GM10847 (cell line): ENCODE data around the gene TSNAXIP1.

Source experiments
- POLR2A ChIP-seq: IDR thresholded peaks from 2 replicates; pipeline ENCODE4 v1.6.1; 2011; ENCODE audit not compliant: insufficient read length; ENCODE audit errors: extremely low read depth

TSNAXIP1 gene

DNA sequence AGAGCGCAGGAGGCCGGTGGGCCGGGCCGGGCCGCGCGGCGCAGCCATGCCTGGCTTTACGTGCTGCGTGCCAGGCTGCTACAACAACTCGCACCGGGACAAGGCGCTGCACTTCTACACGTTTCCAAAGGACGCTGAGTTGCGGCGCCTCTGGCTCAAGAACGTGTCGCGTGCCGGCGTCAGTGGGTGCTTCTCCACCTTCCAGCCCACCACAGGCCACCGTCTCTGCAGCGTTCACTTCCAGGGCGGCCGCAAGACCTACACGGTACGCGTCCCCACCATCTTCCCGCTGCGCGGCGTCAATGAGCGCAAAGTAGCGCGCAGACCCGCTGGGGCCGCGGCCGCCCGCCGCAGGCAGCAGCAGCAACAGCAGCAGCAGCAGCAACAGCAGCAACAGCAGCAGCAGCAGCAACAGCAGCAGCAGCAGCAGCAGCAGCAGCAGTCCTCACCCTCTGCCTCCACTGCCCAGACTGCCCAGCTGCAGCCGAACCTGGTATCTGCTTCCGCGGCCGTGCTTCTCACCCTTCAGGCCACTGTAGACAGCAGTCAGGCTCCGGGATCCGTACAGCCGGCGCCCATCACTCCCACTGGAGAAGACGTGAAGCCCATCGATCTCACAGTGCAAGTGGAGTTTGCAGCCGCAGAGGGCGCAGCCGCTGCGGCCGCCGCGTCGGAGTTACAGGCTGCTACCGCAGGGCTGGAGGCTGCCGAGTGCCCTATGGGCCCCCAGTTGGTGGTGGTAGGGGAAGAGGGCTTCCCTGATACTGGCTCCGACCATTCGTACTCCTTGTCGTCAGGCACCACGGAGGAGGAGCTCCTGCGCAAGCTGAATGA is 36.0 kb downstream of the TSNAXIP1 start:
- no peak for TF ChIP-seq POLR2A

DNA sequence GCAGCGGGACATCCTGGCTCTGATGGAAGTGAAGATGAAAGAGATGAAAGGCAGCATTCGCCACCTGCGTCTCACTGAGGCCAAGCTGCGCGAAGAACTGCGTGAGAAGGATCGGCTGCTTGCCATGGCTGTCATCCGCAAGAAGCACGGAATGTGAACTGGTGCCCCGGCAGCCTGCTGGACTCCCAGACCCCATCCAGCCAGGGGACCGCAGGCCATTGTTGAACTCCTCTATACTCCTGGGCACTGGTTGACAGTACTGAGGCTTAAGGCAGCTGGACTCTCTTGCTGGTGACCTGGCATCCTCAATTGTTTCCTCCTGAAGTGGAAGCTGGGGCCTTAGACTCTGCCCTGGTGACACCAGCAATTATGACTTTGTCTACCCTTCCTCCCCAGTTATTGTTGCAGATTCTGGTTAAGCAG is 36.7 kb downstream of the TSNAXIP1 start:
- TF ChIP-seq POLR2A: no peak

DNA sequence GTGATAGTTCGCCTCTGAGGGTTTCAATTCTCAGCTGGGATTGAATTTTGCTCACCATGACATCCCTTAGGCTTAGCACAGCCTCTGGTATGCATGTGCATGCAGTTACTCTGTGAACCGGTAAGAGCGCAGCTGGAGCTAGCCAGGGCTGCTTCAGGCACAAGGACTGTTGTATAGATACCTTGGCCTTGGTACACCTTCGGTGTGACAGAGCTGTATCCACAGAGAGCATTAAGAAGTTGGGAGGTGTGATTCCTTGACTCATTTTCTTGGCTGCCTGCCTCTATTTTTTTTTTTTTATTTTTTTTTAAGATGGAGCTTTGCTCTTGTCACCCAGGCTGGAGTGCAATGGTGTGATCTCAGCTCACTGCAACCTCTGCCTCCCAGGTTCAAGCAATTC is 37.8 kb downstream of the TSNAXIP1 start:
- no peak for TF ChIP-seq POLR2A

DNA sequence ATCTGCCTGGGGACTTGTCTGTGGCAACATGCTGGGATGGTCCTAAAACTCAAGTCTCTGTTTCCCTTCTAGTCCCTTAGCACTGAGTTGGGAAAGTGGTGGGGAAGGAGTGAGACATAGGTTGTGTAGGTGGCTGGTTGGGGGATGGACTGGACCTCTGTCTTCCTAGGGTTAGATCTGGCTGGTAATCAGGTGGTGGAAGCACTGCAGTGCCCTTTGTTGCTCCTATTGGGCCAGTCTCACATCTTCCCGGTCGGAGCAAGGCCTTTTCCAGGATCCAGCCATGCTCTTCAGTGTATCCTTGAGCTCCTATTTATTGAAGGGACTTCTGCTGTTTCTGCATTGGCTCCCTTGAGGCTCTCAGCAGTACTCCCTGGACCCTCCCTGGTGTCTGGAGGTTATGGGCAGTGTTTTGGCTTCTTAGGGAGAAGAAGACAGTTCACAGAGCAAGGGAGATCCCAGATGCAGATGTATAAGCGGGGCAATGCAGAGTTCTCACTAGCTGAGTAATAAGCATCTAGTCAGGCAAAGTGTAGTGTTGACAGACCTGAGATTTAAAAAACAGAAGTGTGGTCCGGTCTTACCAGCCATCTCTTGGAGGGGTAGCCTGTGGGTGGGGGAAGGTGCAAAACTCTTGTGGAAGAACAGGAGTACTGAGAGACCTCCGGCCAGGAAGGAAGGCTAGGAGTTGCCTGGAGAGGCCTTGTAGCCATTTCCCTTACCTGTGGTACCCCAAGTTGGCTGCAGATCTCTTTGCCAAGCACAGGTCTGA is 38.8 kb downstream of the TSNAXIP1 start:
- TF ChIP-seq POLR2A: no peak

DNA sequence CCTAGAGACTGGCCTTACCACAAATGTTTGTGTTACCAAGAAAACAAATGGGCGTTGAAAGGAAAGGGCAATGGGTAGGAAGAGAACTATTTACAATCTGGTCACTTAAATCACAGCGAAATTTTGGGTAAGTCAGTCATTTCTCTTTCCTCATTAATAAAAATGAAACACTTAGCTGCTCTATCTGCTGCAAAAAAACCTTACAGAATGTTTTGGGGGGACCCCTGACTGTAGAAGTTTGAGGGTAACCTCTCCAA is 39.3 kb downstream of the TSNAXIP1 start:
- no peak for TF ChIP-seq POLR2A

DNA sequence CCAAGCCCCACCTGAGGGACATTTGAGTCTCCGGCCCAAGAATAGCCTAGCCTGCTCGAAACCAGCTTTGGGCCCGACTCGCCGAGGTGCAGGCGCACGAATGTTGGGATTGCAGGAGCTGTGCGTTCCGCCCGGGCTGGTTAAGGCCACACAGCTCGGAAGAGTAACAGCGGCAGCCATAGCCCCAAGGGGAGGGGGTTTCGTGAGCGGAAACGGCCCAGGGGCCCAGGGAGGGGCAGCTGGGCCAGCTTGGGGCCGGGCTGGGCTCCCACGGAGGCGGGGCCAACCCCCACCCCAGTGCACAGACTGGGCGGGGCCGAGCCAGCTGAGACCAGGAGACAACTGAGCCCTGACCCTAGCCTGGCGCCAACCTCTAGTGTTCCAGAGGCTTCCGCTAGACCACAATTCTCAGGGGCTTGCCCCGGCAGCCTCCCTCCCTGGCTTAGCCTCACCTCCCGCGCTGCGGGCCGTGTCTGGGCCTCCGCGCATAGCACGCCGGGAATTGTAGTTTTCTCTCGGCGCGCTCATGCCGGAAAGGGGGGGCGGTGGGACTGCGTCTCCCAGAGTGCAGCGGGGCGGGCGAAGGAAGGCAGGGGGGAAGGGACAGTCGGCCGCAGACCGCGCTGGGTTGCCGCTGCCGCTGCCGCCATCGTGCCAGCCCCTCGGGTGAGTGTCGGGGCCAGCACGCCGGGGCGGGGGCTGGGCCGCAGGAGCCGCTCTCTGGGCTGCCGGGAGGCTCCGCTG is 39.8 kb downstream of the TSNAXIP1 start, which contains the start of gene NUTF2:
Gene NUTF2 (plus strand): TSS at position 614 of the 744 bp plus-strand sequence. CDS start 18,198 bp downstream, outside the sequence.
- TF ChIP-seq POLR2A: peak; percentile 64

DNA sequence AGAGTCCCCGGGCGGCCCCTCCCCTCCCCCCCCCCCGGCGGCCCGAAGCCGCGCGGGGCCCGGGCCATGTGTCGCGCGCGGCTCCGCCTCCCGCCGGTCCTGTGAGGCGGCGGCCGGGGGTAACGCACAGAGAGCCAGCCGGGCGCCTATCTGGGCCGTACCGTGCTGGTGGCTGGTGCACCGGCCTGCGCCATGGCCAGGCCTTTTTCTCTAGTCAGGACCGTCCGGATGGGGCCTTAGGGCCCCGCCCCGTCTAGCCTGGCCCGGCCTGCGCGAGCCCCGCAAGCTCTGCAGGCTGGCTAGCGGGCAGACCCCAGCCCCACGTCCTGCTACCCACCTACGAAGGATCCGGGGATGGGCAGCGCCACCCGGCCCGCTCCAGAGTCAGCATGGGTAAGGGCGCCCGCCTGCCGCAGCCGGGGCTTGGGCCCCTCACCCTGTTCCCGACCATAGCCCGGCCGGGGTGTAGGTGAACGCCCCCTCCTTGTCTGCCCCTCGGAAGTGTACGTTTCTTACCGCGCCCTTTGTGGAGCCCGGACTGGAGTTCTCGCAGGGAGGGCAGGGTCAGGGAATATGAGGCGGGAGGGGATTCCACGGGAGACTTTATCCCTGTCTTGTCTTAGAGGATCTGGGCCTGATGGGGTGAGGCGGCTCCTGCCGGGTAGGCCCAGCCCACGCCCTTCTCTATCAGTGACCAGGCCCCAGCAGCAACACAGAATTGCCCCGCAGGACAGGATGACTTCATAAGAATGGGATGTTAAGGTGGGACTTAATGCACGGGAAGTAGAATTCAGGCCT is 40.6 kb downstream of the TSNAXIP1 start, which contains the start of gene CENPT:
Gene CENPT (minus strand): TSS at position 630 of the 798 bp plus-strand sequence. CDS start 13,834 bp downstream, outside the sequence.
- TF ChIP-seq POLR2A: no peak

DNA sequence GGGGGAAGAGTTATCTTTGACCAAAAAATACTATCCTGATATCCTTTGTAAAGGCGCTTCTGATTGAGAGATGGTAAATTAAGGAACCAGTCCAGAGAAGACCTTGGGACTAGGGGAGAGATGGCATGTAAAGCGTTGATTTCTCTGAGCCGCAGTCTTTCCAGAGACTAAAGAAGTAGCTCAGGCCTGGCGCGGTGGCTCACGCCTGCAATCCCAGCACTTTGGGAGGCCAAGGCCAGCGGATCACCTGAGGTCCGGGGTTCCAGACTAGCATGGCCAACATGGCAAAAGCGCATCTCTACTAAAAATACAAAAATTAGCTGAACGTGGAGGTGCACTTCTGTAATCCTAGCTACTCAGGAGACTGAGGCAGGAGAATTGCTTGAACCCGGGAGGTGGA is 41.4 kb downstream of the TSNAXIP1 start:
- no peak for TF ChIP-seq POLR2A

DNA sequence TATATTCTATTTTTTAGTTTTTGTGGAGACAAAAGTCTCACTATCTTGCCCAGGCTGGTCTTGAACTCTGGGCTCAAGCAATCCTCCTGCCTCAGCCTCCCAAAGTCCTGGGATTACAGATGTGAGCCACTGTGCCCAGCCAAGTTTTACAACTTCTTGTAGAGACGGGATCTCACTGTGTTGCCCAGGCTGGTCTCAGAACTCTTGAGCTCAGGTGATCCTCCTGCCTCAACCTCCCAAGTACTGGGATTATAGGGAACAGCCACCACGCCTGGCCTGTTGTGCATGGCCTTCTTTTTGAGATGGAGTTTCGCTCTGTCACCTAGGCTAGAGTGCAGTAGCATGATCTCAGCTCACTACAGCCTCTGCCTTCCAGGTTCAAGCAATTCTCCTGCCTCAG is 47.0 kb downstream of the TSNAXIP1 start:
- TF ChIP-seq POLR2A: no peak

DNA sequence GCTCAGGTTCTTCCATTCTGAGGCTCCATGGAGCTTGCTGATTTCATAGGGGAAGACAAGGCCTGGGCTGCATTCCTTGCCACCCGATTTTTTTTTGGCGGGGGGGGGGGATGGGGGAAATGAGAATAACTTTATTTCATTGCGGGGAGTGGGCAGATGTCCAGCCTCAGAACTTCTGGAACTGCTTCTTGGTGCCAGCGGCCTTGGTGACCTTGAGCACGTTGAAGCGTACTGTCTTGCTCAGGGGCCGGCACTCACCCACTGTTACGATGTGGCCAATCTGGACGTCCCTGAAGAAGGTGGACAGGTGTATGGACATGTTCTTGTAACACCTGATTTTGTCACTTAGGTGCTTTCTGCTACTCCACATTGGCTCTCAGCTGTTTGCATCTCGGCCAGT is 49.1 kb downstream of the TSNAXIP1 start:
- TF ChIP-seq POLR2A: no peak

DNA sequence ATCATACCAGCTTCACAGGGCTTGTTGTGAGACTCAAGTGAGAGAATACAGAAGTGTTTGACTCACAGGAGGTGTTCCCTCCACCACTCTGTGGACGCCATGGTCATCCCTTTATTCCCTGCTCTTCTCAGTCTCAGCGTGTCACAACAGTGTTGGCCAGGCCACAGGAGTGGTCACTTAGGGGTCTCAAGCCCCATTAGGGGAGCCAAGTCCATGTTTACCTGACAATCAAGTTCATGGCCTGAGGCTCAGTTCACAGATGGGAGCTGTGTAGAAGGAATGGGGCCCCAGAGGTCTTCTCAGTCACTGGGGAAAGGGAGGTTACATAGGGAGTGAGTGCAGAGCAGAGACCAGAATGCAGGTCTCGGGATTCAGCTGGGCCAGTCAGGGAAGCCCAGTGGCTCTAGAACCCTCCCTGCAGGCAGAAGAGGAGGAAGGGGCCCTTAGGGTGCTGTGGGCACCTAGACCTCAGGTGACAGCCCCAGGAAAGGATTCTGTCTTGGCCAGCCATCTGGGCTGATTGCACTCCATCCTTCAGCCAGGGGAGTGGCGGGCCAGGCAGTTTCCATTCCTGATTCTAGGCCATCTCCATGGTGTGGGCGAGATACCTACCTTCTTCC is 50.3 kb downstream of the TSNAXIP1 start:
- no peak for TF ChIP-seq POLR2A

DNA sequence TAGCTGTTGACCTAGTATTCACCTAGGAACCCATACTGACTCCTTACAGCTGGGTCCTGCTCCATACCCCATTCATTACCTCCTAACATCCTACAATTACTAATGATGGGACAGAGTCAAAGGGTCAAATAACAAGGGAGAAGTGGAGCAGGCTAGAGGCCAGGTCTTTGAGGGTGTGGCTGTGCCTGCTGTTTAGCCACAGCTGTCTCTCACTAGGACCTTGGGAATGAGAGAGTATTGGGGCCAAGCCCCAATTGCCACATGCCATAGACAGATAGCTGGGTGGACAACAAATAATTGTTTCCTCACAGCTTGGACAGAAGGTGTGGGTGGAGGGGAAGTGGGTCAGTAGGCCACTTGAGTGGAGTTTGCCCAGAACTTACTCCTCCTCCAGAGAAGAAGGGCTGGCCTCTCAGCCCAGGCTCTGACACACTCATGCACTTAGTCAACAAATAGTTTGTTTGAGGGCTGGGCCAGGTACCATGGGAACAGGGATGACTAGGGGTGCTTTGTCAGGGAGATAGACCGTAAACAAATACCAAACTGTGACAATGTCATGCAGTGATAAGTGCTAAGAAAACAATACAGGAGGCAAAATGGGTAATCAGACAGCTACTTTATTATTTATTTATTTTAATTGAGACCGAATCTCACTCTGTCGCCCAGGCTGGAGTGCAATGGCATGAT is 51.0 kb downstream of the TSNAXIP1 start:
- no peak for TF ChIP-seq POLR2A

DNA sequence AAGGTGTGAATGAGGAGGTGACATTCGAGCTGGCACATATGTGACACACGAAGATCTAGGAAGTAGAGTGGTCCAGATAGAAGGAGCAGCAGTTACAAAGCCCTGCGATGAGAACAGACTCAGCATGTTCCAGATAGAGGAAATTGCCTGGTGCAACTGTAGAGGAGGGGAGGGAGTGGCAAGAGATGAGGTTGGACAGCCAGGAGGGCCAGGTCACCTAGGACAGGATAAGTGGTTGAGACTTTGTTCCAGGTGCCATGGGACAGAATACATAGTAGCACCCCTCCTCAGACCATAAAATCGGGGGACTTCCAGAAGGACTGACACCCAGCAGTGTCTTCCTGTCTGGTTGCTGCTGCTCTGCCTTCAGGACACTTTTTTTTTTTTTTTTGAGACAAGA is 51.8 kb downstream of the TSNAXIP1 start:
- TF ChIP-seq POLR2A: no peak
